Esophagus muscularis mucosa (tissue), 4 donors: Measurements from ENCODE around the gene LCE3A.

Source experiments
- EP300 ChIP-seq: sonication (generic); formaldehyde crosslinking; IDR thresholded peaks from one replicate; pipeline ENCODE4 v1.6.1; 2017; ENCODE audit warnings: antibody characterized with exemption
- POLR2AphosphoS5 ChIP-seq, 2 donors: sonication (generic); formaldehyde crosslinking; IDR thresholded peaks; one replicate each; pipeline ENCODE4 v1.6.1; 2017; ENCODE audit warnings: antibody characterized with exemption in 2 of 2
- TF ChIP-seq, protein P1 (sequence below), 3 experiments: fragments of 200-600 bp in 2 of 3; fragments of 450-650 bp in 1 of 3; sonication (generic) in 2 of 3; IDR thresholded peaks; one replicate each; pipeline ENCODE4 v1.5.1; 2017 to 2019; ENCODE audit warnings: antibody characterized with exemption in 3 of 3, mild to moderate bottlenecking in 2 of 3, moderate library complexity in 1 of 3

GRCh38 chr1:152585586-152585985 lies 37.3 kb downstream of the LCE3A start:
- TF ChIP-seq POLR2AphosphoS5 (IDR thresholded peaks at IDR 0.05) = no peak
- no peak for TF ChIP-seq EP300
- TF ChIP-seq, protein P1, sequence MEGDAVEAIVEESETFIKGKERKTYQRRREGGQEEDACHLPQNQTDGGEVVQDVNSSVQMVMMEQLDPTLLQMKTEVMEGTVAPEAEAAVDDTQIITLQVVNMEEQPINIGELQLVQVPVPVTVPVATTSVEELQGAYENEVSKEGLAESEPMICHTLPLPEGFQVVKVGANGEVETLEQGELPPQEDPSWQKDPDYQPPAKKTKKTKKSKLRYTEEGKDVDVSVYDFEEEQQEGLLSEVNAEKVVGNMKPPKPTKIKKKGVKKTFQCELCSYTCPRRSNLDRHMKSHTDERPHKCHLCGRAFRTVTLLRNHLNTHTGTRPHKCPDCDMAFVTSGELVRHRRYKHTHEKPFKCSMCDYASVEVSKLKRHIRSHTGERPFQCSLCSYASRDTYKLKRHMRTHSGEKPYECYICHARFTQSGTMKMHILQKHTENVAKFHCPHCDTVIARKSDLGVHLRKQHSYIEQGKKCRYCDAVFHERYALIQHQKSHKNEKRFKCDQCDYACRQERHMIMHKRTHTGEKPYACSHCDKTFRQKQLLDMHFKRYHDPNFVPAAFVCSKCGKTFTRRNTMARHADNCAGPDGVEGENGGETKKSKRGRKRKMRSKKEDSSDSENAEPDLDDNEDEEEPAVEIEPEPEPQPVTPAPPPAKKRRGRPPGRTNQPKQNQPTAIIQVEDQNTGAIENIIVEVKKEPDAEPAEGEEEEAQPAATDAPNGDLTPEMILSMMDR (IDR thresholded peaks at IDR 0.05) = no peak
